Measurements from ENCODE around the gene PCBD2. TPM values are rescaled to one million over a fixed set of nuclear protein-coding genes. Genes with fewer than 3 reads are reported as not detected.

Gene PCBD2
- total and polyA plus RNA-seq, 2 donors (not counting 1 experiment from before 2014, with no cell fraction given), result 6.1 to 15.7 TPM

GRCh38 chr5:134857401-134857800 is 47.5 kb upstream of the PCBD2 start:
- Mint-ChIP-seq H3K4me3 (no peak overlapping the region), H3K27ac (no peak overlapping the region), H3K9me3 (ENCODE audit: insufficient read depth) (no peaks in the 10 kb centered on the region), H3K4me1 (peaks cover 5% of the 10 kb centered on the region), H3K27me3 (no peaks in the 10 kb centered on the region)
- Histone ChIP-seq H3K27me3 (replicated peaks in 1 of 4; ENCODE audit: control extremely low read depth in 1 of 4, control insufficient read depth in 3 of 4, insufficient read depth in 4 of 4, low read length in 3 of 4) (no peaks in the 10 kb centered on the region), H3K4me2 (replicated peaks; ENCODE audit: low read depth, low read length, poor library complexity, severe bottlenecking) (no peak overlapping the region), H3K9ac (ENCODE audit: low read length) (no peak overlapping the region), H3K79me2 (ENCODE audit: control insufficient read depth, insufficient read depth, low read length) (peaks cover 22% of the 10 kb centered on the region), H2AFZ (ENCODE audit: insufficient read depth, low read depth, low read length, poor library complexity, severe bottlenecking) (no peak overlapping the region), H3K4me3 (ENCODE audit: control extremely low read depth in 1 of 5, extremely low read depth in 1 of 5, insufficient read depth in 1 of 5, low read depth in 2 of 5, low read length in 4 of 5) (no peak overlapping the region), H3K27ac (ENCODE audit: low read length in 2 of 2) (no peak overlapping the region), H3K4me1 (ENCODE audit: control insufficient read depth in 2 of 2, insufficient read depth in 2 of 2, low read length in 2 of 2) (no peaks in the 10 kb centered on the region), H3K9me3 (ENCODE audit: control extremely low read depth in 1 of 3, control insufficient read depth in 2 of 3, insufficient read depth in 1 of 3, low read length in 2 of 3) (no peaks in the 10 kb centered on the region), H3K36me3 (replicated peaks in 1 of 2; ENCODE audit: control extremely low read depth in 1 of 2, control insufficient read depth in 1 of 2, extremely low read depth in 1 of 2, insufficient read depth in 2 of 2, low read length in 1 of 2) (peaks cover 1 to 39% of the 10 kb centered on the region in 2 experiments), H4K20me1 (ENCODE audit: control insufficient read depth, insufficient read depth, low read length, poor library complexity, severe bottlenecking) (no peaks in the 10 kb centered on the region)
- intact Hi-C loops (cut with micrococcal nuclease), result no loop called here
- DNase-seq (no peak), ATAC-seq (ENCODE audit: low read depth) (no peak)
- no CpG with 5 or more reads among the region's 3 CpGs for WGBS (ENCODE audit: insufficient coverage)
- TF ChIP-seq, protein P1, sequence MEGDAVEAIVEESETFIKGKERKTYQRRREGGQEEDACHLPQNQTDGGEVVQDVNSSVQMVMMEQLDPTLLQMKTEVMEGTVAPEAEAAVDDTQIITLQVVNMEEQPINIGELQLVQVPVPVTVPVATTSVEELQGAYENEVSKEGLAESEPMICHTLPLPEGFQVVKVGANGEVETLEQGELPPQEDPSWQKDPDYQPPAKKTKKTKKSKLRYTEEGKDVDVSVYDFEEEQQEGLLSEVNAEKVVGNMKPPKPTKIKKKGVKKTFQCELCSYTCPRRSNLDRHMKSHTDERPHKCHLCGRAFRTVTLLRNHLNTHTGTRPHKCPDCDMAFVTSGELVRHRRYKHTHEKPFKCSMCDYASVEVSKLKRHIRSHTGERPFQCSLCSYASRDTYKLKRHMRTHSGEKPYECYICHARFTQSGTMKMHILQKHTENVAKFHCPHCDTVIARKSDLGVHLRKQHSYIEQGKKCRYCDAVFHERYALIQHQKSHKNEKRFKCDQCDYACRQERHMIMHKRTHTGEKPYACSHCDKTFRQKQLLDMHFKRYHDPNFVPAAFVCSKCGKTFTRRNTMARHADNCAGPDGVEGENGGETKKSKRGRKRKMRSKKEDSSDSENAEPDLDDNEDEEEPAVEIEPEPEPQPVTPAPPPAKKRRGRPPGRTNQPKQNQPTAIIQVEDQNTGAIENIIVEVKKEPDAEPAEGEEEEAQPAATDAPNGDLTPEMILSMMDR (IDR thresholded peaks at IDR 0.05), result no peak
- no peak for TF ChIP-seq EZH2 (IDR thresholded peaks at IDR 0.05; ENCODE audit: borderline replicate concordance, insufficient read depth, low read depth, low read length, poor library complexity, severe bottlenecking)
- ChIA-PET POLR2A (no interaction called here), CTCF (no interaction called here)

- Mint-ChIP-seq H3K4me3 (no peak overlapping the region), H3K9me3 (ENCODE audit: insufficient read depth) (no peaks in the 10 kb centered on the region), H3K27me3 (no peaks in the 10 kb centered on the region), H3K4me1 (no peaks in the 10 kb centered on the region), H3K27ac (no peak overlapping the region)
- DNase-seq (no peak), ATAC-seq (ENCODE audit: low read depth) (no peak)
- H3K4me2 ChIP-seq (replicated peaks; ENCODE audit: low read depth, low read length, poor library complexity, severe bottlenecking), result no peak overlapping the region
- WGBS (ENCODE audit: insufficient coverage), result no CpG with 5 or more reads among the region's 2 CpGs
- ChIA-PET CTCF (interaction anchor here (0.6 kb wide), 1 partner anchor 837 kb away, joined by 3 read pairs; no protein-coding TSS in a partner anchor), POLR2A (no interaction called here)
- H4K20me1 ChIP-seq (ENCODE audit: control insufficient read depth, insufficient read depth, low read length, poor library complexity, severe bottlenecking), result no peaks in the 10 kb centered on the region
- no peaks in the 10 kb centered on the region for H3K4me1 ChIP-seq (ENCODE audit: control insufficient read depth in 2 of 2, insufficient read depth in 2 of 2, low read length in 2 of 2)
- no peak overlapping the region for H3K9ac ChIP-seq (ENCODE audit: low read length)
- no peaks in the 10 kb centered on the region for H3K36me3 ChIP-seq (replicated peaks in 1 of 2; ENCODE audit: control extremely low read depth in 1 of 2, control insufficient read depth in 1 of 2, extremely low read depth in 1 of 2, insufficient read depth in 2 of 2, low read length in 1 of 2)
- no peaks in the 10 kb centered on the region for H3K9me3 ChIP-seq (ENCODE audit: control extremely low read depth in 1 of 3, control insufficient read depth in 2 of 3, insufficient read depth in 1 of 3, low read length in 2 of 3)
- no peak overlapping the region for H2AFZ ChIP-seq (ENCODE audit: insufficient read depth, low read depth, low read length, poor library complexity, severe bottlenecking)
- no peaks in the 10 kb centered on the region for H3K79me2 ChIP-seq (ENCODE audit: control insufficient read depth, insufficient read depth, low read length)
- no peak overlapping the region for H3K27ac ChIP-seq (ENCODE audit: low read length in 2 of 2)
- no peak overlapping the region for H3K4me3 ChIP-seq (ENCODE audit: control extremely low read depth in 1 of 5, extremely low read depth in 1 of 5, insufficient read depth in 1 of 5, low read depth in 2 of 5, low read length in 4 of 5)
- H3K27me3 ChIP-seq (replicated peaks in 1 of 4; ENCODE audit: control extremely low read depth in 1 of 4, control insufficient read depth in 3 of 4, insufficient read depth in 4 of 4, low read length in 3 of 4), result no peaks in the 10 kb centered on the region
- TF ChIP-seq EZH2 (IDR thresholded peaks at IDR 0.05; ENCODE audit: borderline replicate concordance, insufficient read depth, low read depth, low read length, poor library complexity, severe bottlenecking), result no peak
- TF ChIP-seq, protein P1 (IDR thresholded peaks at IDR 0.05), result no peak
- intact Hi-C loops (cut with micrococcal nuclease), result no loop called here
Measured at GRCh38 chr5:134864707-134865106, 40.2 kb upstream of the PCBD2 start.

All from B cell (primary cell).